ENCODE data around the gene B3GNT2.

DNA sequence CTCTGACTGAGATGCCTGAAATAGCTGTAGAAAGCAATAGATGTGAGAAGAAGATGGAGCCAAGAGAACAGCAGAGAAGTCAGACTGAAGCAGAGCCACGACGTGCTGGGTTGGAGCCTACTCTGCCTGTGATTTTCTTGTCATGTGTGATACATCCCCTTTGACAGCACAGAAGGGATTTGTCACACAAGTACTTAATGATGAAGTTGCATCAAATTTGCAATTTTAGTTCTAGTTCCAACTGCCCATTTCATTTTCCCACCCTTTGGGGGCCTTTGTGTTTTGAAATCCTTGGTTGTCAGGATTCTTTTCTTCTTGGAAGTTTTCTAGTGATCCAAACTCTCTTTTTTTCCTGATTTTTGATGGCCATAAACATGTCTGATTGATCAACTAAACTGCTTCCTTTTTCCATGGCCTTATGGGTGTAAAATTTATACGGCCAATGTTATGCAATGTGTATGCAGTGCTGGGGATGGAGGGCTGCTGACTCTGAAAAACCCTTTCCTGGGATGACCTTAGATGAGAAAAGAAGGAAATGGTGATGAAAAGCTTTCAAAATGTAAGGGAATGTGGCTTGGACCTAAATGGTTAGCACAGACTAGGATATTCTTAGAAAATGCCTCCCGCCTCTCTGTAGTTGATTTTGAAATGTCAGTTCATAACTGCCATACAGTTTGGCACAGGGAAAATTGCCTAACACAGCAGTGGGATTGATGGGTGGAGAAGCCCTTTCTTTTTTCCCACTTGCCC, 9.6 kb upstream of the B3GNT2 start:
- TF ChIP-seq, protein P1, sequence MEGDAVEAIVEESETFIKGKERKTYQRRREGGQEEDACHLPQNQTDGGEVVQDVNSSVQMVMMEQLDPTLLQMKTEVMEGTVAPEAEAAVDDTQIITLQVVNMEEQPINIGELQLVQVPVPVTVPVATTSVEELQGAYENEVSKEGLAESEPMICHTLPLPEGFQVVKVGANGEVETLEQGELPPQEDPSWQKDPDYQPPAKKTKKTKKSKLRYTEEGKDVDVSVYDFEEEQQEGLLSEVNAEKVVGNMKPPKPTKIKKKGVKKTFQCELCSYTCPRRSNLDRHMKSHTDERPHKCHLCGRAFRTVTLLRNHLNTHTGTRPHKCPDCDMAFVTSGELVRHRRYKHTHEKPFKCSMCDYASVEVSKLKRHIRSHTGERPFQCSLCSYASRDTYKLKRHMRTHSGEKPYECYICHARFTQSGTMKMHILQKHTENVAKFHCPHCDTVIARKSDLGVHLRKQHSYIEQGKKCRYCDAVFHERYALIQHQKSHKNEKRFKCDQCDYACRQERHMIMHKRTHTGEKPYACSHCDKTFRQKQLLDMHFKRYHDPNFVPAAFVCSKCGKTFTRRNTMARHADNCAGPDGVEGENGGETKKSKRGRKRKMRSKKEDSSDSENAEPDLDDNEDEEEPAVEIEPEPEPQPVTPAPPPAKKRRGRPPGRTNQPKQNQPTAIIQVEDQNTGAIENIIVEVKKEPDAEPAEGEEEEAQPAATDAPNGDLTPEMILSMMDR (IDR thresholded peaks at IDR 0.05) = no peak
- TF ChIP-seq, protein P2, sequence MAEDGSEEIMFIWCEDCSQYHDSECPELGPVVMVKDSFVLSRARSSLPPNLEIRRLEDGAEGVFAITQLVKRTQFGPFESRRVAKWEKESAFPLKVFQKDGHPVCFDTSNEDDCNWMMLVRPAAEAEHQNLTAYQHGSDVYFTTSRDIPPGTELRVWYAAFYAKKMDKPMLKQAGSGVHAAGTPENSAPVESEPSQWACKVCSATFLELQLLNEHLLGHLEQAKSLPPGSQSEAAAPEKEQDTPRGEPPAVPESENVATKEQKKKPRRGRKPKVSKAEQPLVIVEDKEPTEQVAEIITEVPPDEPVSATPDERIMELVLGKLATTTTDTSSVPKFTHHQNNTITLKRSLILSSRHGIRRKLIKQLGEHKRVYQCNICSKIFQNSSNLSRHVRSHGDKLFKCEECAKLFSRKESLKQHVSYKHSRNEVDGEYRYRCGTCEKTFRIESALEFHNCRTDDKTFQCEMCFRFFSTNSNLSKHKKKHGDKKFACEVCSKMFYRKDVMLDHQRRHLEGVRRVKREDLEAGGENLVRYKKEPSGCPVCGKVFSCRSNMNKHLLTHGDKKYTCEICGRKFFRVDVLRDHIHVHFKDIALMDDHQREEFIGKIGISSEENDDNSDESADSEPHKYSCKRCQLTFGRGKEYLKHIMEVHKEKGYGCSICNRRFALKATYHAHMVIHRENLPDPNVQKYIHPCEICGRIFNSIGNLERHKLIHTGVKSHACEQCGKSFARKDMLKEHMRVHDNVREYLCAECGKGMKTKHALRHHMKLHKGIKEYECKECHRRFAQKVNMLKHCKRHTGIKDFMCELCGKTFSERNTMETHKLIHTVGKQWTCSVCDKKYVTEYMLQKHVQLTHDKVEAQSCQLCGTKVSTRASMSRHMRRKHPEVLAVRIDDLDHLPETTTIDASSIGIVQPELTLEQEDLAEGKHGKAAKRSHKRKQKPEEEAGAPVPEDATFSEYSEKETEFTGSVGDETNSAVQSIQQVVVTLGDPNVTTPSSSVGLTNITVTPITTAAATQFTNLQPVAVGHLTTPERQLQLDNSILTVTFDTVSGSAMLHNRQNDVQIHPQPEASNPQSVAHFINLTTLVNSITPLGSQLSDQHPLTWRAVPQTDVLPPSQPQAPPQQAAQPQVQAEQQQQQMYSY (CRISPR knock-in tag; IDR thresholded peaks at IDR 0.05) = no peak
- TF ChIP-seq, protein P3, sequence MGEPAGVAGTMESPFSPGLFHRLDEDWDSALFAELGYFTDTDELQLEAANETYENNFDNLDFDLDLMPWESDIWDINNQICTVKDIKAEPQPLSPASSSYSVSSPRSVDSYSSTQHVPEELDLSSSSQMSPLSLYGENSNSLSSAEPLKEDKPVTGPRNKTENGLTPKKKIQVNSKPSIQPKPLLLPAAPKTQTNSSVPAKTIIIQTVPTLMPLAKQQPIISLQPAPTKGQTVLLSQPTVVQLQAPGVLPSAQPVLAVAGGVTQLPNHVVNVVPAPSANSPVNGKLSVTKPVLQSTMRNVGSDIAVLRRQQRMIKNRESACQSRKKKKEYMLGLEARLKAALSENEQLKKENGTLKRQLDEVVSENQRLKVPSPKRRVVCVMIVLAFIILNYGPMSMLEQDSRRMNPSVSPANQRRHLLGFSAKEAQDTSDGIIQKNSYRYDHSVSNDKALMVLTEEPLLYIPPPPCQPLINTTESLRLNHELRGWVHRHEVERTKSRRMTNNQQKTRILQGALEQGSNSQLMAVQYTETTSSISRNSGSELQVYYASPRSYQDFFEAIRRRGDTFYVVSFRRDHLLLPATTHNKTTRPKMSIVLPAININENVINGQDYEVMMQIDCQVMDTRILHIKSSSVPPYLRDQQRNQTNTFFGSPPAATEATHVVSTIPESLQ (CRISPR knock-in tag; IDR thresholded peaks at IDR 0.05) = no peak
- TF ChIP-seq, protein P4, sequence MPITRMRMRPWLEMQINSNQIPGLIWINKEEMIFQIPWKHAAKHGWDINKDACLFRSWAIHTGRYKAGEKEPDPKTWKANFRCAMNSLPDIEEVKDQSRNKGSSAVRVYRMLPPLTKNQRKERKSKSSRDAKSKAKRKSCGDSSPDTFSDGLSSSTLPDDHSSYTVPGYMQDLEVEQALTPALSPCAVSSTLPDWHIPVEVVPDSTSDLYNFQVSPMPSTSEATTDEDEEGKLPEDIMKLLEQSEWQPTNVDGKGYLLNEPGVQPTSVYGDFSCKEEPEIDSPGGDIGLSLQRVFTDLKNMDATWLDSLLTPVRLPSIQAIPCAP (CRISPR knock-in tag; IDR thresholded peaks at IDR 0.05) = no peak
- TF ChIP-seq ESRRA (CRISPR knock-in tag; IDR thresholded peaks at IDR 0.05; ENCODE audit: borderline replicate concordance) (no peak), CREB1 (CRISPR knock-in tag; IDR thresholded peaks at IDR 0.05) (no peak), NR3C1 (CRISPR knock-in tag; conservative IDR thresholded peaks at IDR 0.05; ENCODE audit: low read depth) (no peak), FOXJ3 (CRISPR knock-in tag; IDR thresholded peaks at IDR 0.05; ENCODE audit: borderline replicate concordance) (no peak), ZNF232 (CRISPR knock-in tag; IDR thresholded peaks at IDR 0.05) (no peak), ETV6 (CRISPR knock-in tag; IDR thresholded peaks at IDR 0.05) (no peak), NR2C2 (CRISPR knock-in tag; IDR thresholded peaks at IDR 0.05) (no peak)

Data from WTC11 (cell line).